HepG2 (cell line): Measurements from ENCODE around the gene ZNF467.

ENCODE experiments used
- POLR2A ChIP-seq, 2 experiments: IDR thresholded peaks; 2 replicates each; pipeline ENCODE4 v1.6.1; 2011; ENCODE audit warnings: low read depth in 2 of 2, low read length in 2 of 2, mild to moderate bottlenecking in 1 of 2, moderate library complexity in 1 of 2; ENCODE audit not compliant: insufficient read depth in 1 of 2
- ZNF121 ChIP-seq: sonication (generic); formaldehyde crosslinking; IDR thresholded peaks from 2 replicates; pipeline ENCODE4 v1.5.0; 2020; ENCODE audit warnings: mild to moderate bottlenecking, missing genetic modification reagents
- ZNF841 ChIP-seq: sonication (generic); formaldehyde crosslinking; IDR thresholded peaks from 2 replicates; pipeline ENCODE4 v1.8.1; 2023; ENCODE audit warnings: missing genetic modification reagents, borderline replicate concordance
- TF ChIP-seq, protein P1 (sequence below), 2 experiments: fragments of 450-650 bp in 1 of 2; sonication (generic) in 1 of 2; formaldehyde crosslinking; IDR thresholded peaks; 2 replicates each; pipeline versions ENCODE4 v1.5.0 to v1.8.0; 2020 to 2022; ENCODE audit warnings: mild to moderate bottlenecking in 1 of 2, missing genetic modification reagents in 1 of 2

- TF ChIP-seq, protein P1, sequence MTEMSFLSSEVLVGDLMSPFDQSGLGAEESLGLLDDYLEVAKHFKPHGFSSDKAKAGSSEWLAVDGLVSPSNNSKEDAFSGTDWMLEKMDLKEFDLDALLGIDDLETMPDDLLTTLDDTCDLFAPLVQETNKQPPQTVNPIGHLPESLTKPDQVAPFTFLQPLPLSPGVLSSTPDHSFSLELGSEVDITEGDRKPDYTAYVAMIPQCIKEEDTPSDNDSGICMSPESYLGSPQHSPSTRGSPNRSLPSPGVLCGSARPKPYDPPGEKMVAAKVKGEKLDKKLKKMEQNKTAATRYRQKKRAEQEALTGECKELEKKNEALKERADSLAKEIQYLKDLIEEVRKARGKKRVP (CRISPR knock-in tag; IDR thresholded peaks at IDR 0.05) = no peak
- TF ChIP-seq ZNF121 (CRISPR knock-in tag) (no peak), ZNF841 (CRISPR knock-in tag) (no peak), POLR2A (IDR thresholded peaks at IDR 0.05; ENCODE audit: insufficient read depth in 1 of 2, low read depth in 2 of 2, low read length in 2 of 2) (no peak)
Measured at GRCh38 chr7:149723795-149724495, 49.4 kb downstream of the ZNF467 start.
